Measurements from ENCODE around the gene PLCB4.

Gene PLCB4

DNA sequence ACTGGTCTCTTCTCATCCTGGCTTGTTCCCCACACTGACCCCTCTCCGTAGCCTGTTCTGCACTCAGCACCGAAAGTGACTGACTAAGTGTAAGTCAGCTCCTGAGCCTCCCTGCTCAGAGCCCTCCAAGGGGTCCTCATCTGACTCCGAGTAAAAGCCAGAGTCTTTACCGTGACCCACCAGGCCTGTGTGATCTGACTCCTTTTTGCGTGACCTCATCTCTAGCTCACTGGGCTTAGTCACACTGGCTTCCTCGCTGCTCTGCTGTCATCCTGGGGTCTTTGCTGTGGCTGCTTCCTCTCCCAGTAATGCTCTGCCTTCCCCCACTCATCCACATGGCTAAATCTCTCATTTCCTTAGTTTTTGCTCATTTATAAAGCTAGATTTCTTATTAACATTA lies 116.6 kb downstream of the PLCB4 start:
- no peak for DNase-seq

DNA sequence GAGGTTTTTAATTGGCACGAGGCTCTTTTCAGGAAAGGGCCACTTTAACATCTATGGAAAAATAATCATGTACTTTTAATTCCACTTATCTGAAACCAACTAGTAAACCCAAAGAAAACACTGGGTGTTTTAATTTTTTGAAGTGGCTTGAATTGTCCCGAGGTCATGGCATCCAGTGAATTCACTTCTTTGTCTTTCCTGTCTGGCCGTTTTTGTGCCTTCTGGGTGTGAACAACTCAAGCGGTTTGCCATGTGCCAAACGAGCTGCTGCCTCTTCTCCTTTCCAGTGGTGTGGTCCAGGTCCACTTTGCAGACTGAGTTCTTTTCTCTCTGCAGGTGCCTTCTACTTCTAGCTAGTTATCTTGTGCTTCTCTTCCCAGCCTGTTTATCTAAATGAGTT lies 117.5 kb downstream of the PLCB4 start:
- no peak for DNase-seq

- DNase-seq, result no peak
Observed at GRCh38 chr20:9195031-9195430, 126.1 kb downstream of the PLCB4 start.

GRCh38 chr20:9196110-9196509 lies 127.2 kb downstream of the PLCB4 start:
- DNase-seq, result no peak

DNA sequence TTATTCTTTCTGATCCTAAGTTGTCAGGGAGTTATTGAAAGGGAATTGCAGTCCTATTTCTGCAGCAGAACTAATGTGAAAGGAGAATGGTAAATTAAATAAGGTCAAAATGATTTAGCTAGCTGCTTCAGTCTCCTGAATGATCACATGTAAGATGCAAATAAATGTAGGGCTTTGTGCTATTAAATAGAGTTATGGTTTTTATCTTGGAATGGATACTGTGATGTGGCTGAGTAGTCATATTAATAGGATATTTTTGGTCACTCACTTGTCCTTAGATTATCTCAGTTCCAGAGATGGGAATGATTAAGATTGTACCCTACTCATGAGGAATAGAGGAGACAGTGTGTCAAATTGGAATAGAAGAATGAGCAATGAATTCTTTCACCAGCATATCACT lies 129.6 kb downstream of the PLCB4 start:
- DNase-seq, result no peak

DNA sequence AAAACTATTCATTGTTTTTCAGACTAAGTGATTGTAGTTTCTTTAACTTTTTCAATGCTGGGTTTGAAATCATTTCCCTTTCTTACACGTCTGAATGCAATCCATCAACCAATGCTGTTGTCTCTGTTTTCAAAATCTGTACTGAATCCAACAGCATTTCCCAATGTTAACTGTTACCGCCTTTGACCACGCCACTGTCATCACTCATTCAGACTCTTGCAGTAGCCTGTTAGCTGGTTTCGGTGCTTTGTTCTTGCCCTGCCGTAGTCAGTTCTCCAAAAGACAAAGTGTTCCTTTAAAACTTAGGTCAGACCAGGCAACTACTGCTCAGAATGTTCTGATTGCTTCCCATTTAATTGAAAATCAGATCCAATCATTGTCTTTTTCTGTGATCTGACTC lies 131.3 kb downstream of the PLCB4 start:
- no peak for DNase-seq

GRCh38 chr20:9200620-9201019 lies 131.7 kb downstream of the PLCB4 start:
- no peak for DNase-seq

- DNase-seq, result no peak
Observed at GRCh38 chr20:9202420-9203080, 133.7 kb downstream of the PLCB4 start.

GRCh38 chr20:9203081-9203447 lies 134.2 kb downstream of the PLCB4 start:
- no peak for DNase-seq

- DNase-seq, result no peak
Observed at GRCh38 chr20:9204979-9205378, 136.1 kb downstream of the PLCB4 start.

DNA sequence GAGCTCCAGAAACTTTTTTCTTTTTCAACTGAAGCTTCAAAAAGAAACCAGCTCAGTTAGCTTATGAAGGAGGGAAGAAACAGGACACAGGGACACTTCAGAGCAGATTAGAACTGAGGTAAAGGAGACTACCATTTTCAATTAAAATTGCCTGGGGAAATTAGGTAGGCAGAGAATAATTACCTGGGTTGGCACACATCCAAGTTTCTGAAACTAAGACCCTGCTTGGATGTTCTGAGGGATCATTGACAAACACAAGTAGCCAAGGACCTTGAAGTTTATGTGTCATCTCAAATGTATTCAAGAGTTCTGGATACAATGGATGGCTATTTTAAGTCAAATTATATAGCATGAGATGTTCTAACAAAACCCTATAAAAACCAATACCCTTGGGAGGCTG lies 137.6 kb downstream of the PLCB4 start:
- no peak for DNase-seq

- DNase-seq, result no peak
Observed at GRCh38 chr20:9207253-9207652, 138.4 kb downstream of the PLCB4 start.

DNA sequence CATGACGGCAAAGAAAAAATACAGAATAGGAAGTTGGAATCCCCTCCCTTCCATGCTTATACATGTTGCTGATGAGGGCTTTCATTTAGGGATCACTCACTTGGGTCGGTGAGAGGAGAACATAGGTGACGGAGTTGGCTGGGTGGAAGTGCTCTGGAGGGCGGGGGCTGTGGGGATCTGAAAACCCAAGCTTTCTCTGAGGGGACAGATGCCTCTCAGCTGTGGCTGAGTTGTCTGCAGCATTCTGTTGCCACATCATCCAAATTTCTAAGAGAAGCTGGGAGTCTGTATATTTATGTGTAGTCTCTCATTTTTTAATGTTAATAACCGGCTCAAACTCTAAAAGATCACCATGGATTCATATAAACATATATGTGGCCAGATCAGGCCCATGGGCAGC lies 141.5 kb downstream of the PLCB4 start:
- no peak for DNase-seq

- DNase-seq, result no peak
Observed at GRCh38 chr20:9211016-9211760, 142.3 kb downstream of the PLCB4 start.

- no peak for DNase-seq
Observed at GRCh38 chr20:9212735-9213134, 143.8 kb downstream of the PLCB4 start.

DNA sequence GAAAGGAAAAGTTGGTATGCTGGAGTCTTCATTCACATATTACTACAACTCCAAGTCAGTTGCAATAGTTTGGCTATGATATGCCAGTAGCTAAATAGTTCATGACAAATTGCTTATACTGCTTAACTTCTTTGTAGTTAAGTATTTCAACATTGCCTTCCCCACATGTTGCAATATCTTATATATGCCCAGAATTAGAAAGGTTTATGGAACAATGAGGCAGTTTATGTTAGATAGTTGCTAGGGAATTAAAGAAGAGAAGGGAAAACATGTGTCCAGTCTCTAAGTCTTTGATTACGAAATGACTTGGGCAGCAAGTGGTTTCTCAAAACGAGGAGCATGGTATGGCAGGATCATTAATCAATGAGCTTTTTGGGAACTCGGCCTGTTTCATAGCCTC lies 145.8 kb downstream of the PLCB4 start:
- DNase-seq, result no peak

DNA sequence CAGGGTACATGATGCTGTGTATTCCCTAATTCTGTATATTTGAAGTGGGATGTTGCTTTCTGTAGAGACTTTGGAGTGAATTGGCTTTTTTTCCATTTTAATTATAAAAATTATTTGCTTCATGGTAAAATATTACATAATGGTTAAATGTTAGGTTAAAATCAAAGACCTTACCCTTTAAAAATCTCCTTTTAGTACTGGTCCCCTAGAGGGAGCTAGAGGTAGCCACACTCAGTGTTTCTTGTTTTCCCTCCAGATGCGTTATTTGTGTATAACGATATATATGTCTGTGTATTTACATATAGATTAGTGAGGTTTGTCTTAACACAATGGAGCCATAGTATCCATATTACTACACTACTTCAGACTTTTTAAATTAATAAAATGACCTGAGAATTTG lies 146.7 kb downstream of the PLCB4 start:
- no peak for DNase-seq

- no peak for DNase-seq
Observed at GRCh38 chr20:9218531-9218961, 149.7 kb downstream of the PLCB4 start.

DNA sequence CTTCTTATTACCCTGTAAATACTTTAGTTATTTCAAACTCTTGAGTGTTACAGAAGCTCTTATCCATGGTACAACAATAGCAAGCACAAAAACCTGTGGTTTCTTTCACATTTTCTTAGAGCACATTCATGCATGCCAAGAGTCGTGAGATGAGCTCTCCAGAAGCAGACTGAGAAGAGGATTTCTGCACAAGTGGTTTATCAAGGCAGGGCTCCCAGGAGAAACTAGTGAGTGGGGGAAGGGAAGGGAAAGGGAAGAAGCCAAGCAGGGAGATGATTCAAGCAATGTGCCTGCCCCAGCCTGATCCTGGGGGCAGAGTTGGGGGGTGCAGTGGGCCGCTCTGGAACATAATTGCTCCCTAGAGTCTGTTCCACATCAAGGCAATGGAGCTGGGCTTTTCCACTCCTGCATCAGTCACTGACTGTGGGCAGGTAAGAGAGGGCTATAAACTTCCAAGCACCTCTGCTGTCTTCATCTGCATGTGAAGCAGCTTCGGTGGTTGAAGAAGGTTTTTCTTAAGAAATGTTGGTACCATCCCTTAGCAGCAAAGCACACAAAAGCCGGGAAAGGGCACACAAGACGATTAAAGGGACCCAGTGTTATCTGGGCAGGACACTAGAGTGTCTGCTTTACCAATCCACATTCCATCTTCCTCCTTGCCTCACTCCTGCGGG lies 152.1 kb downstream of the PLCB4 start:
- DNase-seq, result peak; percentile 43

- no peak for DNase-seq
Observed at GRCh38 chr20:9223296-9223695, 154.4 kb downstream of the PLCB4 start.

- no peak for DNase-seq
Observed at GRCh38 chr20:9225879-9226278, 157.0 kb downstream of the PLCB4 start.

DNA sequence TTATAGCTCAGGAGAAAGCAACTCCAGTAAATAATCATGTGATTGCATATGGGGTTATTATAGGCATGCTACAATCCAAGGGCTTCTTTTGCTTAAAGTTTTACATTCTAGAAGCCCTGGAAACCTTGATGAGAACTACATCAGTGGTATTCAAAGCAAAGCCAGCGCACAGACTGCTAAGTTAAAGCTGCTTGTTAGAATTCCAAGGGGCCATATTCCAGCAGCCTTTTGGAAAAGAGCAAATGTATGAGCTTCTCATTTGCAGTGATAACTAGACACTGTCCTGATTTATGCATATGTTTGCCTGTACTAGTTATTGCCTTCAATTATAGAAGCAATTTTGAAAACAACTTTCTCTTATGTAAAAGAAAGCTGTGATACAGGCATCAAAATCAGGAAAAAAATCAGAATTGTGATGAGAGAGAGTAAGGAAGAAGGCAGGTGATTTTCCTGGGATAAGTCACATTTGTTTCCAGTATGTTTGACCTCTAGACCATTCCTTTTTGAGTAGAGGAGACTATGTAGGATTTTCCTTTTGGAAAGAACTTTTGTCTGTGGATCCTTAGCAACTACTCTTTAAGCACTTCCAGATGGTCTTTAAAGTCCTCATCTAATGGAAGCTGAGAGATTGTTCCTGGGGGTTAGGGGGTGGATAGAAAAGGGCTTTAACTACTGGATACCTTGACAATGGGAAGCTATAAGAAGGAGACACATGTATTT lies 159.2 kb downstream of the PLCB4 start:
- no peak for DNase-seq

DNA sequence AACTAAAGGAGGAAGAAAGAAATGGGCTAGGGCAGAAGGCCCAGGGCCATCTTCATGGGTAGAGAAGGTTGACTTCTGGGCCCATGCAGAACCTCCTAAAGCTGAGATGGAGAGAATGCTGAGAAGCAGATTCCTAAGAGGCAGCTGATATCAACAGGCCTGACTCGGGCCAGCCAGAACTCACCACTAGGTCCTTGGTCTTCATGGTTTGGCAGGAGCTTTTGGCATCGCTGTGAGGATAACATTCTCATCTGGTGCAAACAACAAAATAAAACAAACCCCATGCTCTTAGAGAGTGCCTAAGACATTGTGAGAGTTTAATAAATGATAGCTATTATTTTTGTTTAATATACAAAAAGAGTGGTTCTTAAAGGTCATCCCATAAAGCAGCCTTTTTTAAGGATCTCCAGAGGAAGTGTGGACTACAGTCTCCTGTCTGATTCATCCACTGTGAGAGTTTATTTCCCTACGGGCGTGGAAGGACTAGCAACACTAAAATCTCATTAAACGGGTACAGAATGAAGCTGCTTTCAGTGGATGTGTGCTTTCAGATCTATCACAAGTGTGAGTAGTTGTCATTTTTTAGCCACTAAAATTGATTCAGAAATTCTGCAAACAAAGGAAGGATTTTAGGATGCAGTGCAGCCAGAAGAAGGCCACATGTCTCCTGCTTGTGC lies 160.0 kb downstream of the PLCB4 start:
- DNase-seq, result no peak

Data from eye (tissue), 1 donor.